HPDE6-E6E7 (cell line): ENCODE measurements around the gene ABHD12.

ENCODE experiments used
- DNase-seq: peaks from one replicate; pipeline ENCODE4 v3.0.0; 2011; ENCODE audit warnings: missing footprints; ENCODE audit errors: extremely low spot score

The ABHD12 gene

DNA sequence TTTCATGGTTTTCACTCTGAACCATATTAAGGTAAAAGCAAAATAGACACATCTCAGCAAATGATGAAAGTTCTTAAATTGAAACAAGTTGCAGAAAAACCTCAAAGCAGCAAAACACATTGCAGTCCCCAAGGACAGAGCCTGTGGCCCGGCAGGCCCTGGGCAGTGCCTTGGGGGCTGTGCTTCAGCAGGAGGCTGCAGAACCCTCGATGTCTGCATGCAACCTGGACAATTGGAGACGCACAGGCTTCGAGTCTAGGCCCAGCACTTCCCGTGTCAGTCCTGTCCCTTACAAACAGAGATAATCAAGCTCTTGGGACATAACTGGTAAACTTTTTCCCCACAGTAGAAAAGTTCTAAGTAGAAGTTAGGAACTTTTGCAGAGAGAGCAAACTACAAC is 133.5 kb downstream of the ABHD12 start:
- no peak for DNase-seq

DNA sequence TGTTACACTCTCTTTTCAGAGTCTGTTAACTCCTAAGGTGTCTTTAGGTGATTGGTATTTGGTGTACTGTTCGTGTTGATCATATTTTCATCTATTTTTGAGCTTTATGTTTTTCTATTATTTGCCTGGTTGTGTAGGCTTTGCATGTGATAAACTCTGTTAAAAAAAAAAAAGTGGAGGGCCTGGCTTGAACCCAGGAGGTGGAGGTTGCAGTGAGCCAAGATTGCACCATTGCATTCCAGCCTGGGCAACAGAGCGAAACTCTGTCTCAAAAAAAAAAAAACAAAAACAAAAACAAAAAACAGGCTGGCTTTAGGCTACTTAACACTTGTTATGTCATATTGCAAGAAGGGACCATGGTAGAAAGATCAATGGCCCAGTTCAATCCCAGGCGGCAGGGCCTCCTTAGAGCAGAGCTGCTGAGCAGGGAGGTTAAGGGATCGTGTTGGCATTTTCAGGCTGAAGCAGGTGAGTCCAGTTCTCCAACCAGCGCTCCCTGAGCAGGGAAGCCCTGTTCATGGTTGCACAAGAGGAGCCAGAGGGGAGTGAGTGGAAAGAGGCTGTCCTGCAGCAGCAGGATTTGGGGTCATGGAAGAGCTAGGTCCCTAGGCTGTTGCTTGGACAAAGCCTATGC is 134.3 kb downstream of the ABHD12 start:
- no peak for DNase-seq

DNA sequence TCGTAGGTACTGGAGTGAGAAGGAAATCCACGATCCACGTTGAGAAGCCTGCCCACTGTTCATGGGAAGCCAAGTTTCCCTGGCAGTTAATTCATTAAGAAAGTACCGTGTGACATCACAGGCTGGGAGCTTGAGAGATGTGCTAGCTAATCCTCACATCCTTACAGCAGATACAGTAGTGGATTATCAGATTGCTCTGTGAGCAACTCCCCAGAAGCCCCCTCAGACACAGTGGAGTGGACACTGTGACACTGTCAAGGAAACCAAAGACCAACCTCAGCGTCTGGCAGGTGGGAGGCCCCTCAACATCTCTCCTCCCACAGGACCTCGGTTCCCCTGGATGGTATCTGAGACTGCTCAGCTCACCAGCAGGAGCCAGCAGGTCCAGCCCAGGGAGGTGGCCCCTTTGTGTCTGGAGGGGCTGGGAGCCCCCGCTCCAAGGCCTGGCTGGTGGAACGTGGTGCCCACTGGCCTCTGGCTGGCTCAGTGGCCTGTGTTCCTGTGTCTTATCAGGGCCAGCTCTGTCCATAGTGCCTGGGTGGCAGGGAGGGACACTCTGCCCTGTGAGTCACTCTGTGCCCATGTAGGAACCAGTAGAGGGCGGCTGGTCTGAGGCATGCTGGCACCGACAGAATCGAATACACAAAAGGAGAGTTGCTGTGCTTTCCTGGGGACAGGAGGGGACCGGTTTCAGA is 135.5 kb downstream of the ABHD12 start:
- no peak for DNase-seq

DNA sequence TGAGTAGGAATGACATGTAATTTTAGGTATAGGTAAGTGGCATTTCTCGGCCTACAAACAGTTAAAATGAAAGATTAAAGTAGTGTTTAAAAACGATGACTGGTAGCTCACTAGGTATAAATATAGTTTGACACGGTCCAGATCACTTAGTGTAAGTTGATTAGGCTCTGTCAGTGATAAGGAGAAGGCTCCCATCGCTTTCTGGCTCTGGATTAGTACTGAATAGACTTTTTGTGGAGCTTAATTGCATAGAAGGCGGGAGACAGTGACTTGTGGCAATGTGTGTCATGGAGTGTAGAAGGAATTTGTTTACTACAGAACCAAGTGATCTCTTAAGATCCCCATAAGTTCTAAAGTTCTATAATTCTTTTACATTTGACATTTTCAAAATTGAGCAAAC is 136.1 kb downstream of the ABHD12 start:
- no peak for DNase-seq

DNA sequence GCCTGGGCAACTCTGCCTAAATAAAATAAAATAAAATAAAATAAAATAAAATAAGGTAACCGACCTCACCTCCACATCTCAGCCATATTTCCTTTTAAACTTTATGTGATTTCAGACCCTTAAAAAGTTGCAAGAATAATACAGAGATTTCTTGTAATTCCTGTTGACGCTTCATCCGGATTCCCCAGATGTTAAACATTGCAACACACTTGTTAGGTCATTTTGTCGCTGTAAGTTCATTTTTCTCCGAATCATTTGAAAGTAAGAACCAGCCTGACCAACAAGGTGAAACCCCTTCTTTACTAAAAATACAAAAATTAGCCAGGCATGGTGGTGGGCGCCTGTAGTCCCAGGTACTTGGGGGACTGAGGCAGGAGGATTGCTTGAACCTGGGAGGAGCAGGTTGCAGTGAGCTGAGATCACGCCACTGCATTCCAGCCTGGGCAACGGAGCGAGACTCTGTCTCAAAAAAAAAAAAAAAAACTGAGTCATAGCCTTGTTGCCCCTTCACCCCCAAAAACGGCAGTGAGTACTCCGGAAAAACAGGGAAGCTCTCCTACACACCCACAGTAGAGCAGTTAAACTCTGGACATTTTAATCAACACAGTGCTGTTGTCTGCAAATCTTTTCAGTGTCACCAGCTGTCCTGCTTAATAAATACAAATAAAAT is 136.9 kb downstream of the ABHD12 start:
- DNase-seq: no peak

DNA sequence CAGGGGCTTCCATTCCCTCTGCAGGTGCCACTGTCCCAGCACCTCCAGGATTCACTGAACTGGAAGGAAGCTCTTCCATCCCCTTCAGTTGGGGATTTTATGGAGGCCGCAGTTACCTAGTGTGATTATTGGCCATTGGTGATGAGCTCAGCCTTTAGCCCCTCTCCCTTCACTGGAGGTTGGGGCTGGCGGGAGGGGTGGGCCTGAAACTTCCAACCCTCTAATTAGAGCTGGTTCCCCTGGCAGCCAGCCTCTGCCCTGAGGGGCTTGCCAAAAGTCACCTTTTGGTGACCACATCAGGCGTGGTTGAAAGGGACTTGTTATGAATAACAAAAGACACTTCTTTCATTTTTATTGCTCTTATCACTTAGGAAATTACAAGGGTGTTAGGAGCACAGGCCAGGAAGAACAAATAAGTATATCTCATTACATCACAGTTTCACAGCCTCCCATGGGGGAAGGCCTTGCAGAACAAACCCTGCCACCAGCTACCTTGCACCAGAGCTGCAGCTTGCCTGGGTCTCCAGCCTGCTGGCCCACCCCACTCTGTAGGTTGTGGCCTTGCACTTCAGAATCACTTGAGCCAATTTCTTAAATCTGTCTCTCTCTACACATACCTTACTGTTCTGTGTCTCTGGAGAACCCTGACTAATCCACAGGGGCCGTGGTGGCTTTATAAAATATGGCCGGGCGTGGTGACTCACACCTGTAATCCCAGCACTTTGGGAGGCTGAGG is 137.8 kb downstream of the ABHD12 start:
- DNase-seq: no peak

DNA sequence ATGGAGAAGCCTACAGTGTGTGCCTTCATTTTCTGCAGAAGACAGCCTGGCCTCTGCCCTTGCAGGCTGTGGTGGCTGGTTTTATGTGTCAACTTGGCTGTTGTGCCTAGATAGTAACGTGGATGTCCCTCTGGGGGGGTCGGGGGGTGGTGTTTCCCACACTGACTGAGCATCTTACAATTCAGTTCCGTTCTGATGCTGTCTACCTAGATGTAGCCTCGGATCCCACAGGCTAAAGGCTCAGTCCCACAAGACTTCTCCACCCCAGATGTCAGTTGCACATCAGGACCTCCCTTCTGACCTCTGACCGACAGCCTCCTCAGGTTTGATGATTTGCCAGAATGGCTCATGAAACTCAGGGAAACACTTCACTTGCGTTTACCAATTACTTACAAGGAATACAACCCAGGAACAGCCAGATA is 138.4 kb downstream of the ABHD12 start:
- no peak for DNase-seq

DNA sequence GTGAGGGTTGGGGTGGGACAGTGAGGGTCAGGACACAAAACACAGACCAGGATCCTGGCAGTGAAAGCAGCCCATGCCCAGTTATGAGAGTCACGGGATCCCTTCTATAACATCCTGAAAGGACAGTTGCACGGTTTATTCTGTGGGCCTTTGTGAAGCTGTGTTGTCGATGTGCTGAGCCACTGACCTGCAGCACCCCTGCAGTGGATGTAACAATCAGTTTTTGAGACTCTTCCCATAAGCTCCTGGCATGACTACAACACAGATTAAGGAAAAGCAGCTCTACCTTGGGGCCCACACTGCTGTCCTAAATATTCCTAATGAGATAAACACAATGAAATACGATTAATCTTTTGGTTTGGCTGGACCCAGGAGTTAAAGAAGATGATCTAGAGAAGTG is 139.1 kb downstream of the ABHD12 start:
- no peak for DNase-seq

DNA sequence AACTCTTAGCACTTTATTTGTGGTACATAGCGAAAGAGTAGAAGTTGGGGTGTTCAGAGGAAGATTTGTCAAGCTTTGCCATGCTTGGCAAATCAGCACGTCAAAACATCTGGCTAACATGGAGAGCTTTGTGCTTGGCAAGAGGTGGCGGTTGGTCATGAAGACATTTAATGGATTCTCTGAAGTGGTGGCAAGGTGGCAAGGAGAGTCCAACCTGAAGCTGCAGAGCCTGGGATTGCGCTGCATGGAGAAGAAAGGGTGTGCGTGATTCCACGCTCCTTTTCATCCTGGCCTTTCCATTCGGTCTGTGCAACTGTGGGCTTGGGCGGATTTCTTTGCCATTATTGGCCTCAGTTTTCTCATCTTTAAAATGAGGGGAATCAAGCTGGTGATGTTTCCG is 139.6 kb downstream of the ABHD12 start:
- DNase-seq: no peak

DNA sequence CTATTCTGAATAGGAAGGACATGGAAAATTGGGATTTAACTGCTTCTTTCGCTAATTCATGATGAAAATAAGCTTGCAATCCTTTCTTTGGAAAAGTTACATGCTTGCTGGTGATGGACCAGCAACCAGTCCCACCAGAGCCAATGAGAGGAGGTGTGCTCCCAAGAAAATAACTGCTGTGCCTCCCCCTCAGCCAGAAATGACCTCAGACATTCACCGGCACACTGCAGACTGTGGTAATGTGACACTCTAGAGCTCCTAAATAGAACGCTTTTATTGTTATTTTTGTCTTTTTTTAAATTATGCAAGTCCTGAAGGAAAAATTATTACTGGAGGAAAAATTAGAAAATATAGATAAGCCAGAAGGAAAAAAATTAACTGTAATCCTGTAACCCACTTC is 140.1 kb downstream of the ABHD12 start:
- DNase-seq: no peak
